Limb (tissue), 2 donors: ENCODE results near the gene ABCA6.

ENCODE experiments used
- DNase-seq, 2 donors: peaks; one replicate each; pipeline ENCODE4 v3.0.0-alpha.2; 2016; ENCODE audit errors: extremely low spot score in 2 of 2

The ABCA6 gene

GRCh38 chr17:69048634-69049033 lies 93.1 kb downstream of the ABCA6 start:
- no peak for DNase-seq

GRCh38 chr17:69047368-69048263 lies 94.1 kb downstream of the ABCA6 start:
- DNase-seq: no peak

- DNase-seq: no peak
These were observed 95.4 kb downstream of the ABCA6 start for GRCh38 chr17:69046121-69046807.

- no peak for DNase-seq
These were observed 96.0 kb downstream of the ABCA6 start for GRCh38 chr17:69045646-69046045.

GRCh38 chr17:69044371-69044770 lies 97.3 kb downstream of the ABCA6 start:
- no peak for DNase-seq

- no peak for DNase-seq
These were observed 98.5 kb downstream of the ABCA6 start for GRCh38 chr17:69043098-69043734.

- DNase-seq: no peak
These were observed 99.4 kb downstream of the ABCA6 start for GRCh38 chr17:69042308-69042707.

GRCh38 chr17:69031839-69032238 lies 109.9 kb downstream of the ABCA6 start:
- DNase-seq: no peak

GRCh38 chr17:69030169-69030568 lies 111.5 kb downstream of the ABCA6 start:
- no peak for DNase-seq
